H54 (cell line): ENCODE data around the gene POLR3K.

Experiments used
- DNase-seq: peaks from one replicate; pipeline ENCODE4 v3.0.0; 2011; ENCODE audit warnings: low spot score, mixed read lengths; ENCODE audit not compliant: insufficient read length
- FAIRE-seq: peaks from 3 replicates; lab custom pipeline; 2011; peaks lifted over from hg19 to GRCh38; lab: Jason Lieb, UNC
- POLR2A ChIP-seq: IDR thresholded peaks from 2 replicates; pipeline ENCODE4 v1.6.1; 2011; ENCODE audit warnings: low read depth, mild to moderate bottlenecking, low read length

Gene POLR3K

DNA sequence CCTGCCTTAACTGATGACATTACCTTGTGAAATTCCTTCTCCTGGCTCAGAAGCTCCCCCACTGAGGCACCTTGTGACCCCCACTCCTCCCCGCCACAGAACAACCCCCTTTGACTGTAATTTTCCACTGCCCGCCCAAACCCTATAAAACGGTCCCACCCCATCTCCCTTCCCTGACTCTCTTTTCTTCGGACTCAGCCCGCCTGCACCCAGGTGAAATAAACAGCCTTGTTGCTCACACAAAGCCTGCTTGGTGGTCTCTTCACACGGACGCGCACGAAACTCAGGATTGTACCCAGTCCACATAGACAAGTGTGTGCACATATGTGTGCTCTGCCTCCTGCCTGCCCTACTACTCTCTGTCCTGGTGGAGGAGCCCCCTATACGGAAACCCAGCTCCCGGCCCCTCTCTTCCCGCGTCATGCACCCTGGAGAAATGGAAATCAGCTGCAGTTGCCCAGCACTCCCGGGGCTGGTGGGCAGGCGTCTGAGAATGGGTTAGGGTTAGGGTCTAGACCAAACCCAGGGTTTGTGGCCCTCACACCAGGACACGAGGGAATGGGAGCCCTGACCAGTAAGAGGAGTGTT is 21.4 kb upstream of the POLR3K start:
- DNase-seq, result no peak
- FAIRE-seq, result no peak
- TF ChIP-seq POLR2A, result no peak

DNA sequence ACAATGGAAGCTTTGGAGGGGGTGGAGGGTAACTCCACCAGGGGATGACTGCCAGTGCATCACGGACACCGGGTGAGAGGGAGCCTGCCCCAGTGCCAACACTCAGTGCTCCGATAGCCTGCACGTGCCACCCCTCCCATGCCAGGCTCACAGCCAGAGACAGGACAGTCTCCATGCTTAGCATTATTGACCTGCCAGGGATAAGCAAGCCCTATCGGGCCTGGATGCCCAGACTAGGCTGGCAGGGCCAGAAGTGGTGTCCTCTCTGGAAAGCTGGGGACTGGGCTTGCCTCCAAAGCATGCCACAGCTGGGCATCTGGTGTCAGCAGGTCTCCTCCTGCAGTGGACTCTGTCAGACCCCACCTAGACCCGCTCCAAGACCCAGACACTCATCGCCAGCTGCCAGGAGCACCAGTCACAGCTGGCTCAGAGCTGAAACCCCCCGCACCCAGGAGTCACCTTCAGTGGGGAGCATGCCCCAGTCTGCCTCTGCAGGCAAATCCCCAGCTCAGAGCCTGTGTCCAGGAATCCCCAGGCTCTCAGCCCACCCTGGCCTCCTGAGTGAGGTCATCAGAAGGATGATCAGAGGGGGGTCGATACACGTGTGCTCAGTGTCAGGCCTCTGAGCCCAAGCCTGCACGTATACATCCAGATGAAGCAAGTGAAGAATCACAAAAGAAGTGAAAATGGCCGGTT is 20.8 kb upstream of the POLR3K start:
- no peak for FAIRE-seq
- TF ChIP-seq POLR2A, result no peak
- no peak for DNase-seq

GRCh38 chr16:72561-73548 is 19.4 kb upstream of the POLR3K start, which contains the start of gene RHBDF1:
Gene RHBDF1 (minus strand): TSS chr16:72631. CDS start chr16:65015, 7,616 bp downstream.
- peak; percentile 72 for DNase-seq
- no peak for TF ChIP-seq POLR2A
- FAIRE-seq, result no peak

DNA sequence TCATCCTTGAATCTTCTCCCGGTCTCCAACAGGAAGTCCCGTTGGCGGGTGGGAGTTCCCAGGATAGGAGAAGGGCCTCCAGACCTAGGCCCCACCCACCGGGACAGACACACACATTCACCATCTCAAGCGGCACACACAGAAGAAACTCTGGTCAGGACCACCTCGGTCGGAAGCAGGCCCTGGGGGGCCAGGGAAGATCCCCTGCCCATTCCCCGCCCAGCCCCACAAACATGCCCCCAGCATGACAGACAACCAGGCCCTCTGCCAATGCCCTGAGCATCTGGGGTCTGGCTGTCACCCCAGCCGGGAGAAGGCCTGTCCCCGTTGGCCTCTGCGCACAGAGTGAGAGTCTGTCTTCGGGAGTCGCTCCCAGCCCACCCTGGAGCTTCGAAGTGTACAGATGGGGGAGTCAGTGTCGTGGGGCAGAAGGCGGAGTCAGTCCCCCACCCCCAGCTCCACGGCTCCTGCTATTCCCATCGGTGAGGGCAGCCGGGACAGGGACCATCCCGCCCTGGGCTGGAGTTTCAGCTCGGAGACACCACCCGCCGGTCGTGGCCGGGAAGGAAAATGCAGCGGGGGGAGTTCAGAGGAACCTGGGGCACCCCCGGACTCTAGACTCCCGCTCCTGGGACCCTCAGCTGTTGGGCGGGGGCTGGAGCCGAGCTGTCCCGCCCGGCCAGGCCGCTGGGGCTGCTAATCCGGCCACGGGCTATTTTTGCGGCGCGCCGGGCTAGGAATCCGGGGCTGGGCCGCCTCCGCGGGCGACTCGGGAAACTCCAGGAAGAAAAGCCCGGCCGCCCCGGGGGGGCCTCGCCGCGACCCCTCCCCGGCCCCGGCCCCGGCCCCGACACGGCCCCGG is 18.4 kb upstream of the POLR3K start:
- peak; percentile 93 for DNase-seq
- no peak for FAIRE-seq
- TF ChIP-seq POLR2A, result peak; percentile 60

- FAIRE-seq (no peak), DNase-seq (no peak)
- TF ChIP-seq POLR2A, result no peak
These were observed 17.8 kb upstream of the POLR3K start for GRCh38 chr16:71210-71539.

- DNase-seq (no peak), FAIRE-seq (no peak)
- no peak for TF ChIP-seq POLR2A
These were observed 15.8 kb upstream of the POLR3K start for GRCh38 chr16:69181-69580.

DNA sequence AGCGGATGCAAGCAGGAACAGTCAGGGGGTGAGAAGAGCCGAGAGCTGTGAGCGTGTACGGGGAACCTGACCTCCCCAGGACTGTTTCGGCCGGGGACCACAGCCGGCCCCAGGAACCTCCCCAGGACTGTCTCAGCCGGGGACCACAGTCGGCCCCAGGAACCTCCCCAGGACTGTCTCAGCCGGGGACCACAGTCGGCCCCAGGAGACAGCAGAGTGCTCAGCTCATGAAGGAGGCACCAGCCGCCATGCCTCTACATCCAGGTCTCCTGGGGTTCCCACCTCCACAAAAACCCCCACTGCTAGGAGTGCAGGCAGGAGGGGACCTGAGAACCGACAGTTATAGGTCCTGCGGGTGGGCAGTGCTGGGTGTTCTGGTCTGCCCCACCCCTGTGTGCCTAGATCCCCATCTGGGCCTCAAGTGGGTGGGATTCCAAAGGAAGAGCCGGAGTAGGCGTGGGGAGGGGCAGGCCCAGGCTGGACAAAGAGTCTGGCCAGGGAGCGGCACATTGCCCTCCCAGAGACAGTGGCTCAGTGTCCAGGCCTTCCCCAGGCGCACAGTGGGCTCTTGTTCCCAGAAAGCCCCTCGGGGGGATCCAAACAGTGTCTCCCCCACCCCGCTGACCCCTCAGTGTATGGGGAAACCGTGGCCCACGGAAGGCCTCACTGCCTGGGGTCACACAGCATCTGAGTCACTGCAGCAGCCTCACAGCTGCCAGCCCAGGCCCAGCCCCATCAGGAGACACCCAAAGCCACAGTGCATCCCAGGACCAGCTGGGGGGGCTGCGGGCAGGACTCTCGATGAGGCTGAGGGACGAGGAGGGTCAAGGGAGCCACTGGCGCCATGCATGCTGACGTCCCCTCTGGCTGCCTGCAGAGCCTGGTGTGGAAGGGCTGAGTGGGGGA is 14.7 kb upstream of the POLR3K start:
- TF ChIP-seq POLR2A, result no peak
- no peak for FAIRE-seq
- no peak for DNase-seq

DNA sequence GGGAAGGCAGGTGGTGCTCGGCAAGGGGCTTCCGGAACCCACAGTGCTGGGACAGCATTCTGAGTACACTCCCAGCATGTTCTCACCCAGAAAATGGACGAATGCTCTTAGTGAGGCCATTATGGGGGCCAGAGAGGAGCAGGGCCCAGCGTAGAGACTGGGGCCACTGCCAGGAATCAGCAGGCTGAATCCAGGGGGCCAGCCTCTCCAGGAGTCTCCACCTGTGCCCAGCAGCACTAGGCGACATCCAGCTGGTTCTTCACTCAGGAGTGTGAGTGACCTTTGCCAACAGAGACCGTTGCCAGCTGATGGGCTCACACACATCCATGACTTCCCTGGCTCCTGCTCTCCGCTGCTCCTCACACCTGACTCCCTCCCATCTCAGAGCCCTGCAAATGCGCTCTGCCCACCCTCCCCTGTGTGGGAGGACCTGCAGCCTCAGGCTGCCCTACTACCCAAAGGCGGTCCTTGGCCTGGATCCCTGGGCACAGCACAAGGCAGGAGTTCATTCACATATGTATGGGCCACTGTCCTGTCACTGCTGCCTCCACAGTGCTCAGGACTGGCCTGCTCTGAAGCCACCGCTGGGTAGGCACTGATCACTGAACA is 13.9 kb upstream of the POLR3K start:
- TF ChIP-seq POLR2A, result no peak
- FAIRE-seq, result no peak
- DNase-seq, result no peak

DNA sequence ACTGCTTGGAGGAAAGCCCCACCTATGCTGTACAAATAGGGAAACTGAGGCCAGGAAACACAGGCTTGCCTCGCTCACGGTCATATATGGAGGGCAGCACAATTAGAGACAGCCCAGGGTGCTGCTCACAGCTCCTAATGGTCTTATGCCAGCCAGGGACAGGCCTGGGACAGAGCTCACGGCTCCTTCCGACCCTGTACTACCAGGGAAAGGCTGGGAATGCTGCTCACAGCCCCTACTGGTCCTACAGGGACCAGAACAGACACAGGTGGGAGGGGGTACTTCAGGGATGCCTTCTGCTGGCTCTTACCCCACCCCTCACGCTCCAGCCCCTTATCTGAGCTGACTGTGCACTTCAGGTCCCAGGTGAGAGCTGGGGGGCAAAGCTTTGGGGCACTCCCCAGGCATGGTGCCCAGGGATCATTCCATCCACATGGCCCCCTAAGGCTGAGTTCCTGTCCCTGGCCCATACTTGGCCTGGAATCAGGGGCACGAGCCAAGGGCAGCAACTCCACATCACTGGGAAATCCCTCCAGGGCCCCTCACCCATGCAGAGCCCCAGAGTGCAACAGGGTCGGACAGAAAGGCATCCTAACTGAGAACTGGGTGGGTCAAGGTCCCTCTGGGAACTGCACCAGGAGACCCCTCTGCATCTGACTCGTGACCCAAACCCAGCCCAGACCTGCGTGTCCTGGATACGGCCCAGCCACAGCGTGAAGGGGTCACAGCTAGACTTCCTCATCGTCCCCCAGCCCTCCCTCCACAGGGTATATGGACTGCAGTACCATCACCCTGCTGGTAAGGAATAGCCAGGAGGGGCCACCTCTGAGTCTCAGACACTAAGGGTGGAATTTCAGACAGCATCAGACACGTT is 13.1 kb upstream of the POLR3K start:
- DNase-seq (no peak), FAIRE-seq (no peak)
- TF ChIP-seq POLR2A, result no peak

DNA sequence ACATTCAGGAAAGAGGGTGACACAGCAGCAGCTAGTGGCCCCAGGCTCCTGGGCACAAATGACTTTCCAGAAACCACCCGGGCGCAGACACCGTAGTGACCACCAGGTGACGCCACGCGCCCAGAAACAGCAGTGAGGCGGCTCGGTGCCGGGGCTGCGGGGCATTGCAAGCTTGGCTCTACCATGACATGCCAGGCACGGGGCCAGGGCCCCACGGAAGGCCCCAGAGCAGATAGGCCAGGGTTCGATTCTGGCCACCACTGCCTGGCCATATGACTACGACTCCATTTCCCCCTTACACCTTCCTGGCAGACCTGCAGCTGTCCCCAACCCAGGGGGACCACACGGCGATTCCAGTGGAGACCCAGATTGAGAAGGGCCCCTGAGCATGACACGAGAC is 12.3 kb upstream of the POLR3K start:
- TF ChIP-seq POLR2A, result no peak
- FAIRE-seq (no peak), DNase-seq (peak; percentile 93)

DNA sequence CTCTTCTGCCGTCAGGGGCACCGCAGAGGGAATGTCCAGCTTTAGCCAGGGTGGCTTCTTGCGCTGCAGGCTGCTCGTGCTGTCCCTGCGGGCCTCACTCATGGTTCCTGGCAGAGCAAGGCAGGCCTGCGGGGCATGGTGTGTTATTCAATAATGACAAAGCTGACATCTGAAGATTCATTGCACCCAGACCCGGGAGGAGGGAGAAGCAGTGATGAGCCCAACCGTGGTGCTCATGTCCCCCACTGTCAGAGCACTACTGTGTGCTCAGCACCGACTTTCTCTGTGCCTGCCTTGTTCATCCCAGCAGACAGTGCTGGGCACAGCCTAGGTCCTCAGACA is 11.5 kb upstream of the POLR3K start:
- DNase-seq (no peak), FAIRE-seq (no peak)
- TF ChIP-seq POLR2A, result no peak
